HepG2 (cell line): Measurements from ENCODE around the gene CDC42EP1. TPM values are rescaled to one million over a fixed set of nuclear protein-coding genes. Genes with fewer than 3 reads are reported as not detected.

Experiments
- ADNP ChIP-seq: sonication (generic); formaldehyde crosslinking; IDR thresholded peaks from 2 replicates; pipeline ENCODE4 v1.4.0; 2020; ENCODE audit warnings: missing genetic modification reagents
- CHD4 ChIP-seq: fragments of 200-600 bp; sonication (generic); IDR thresholded peaks from 2 replicates; pipeline ENCODE4 v1.7.0; 2017; ENCODE audit warnings: mild to moderate bottlenecking, low read length, borderline replicate concordance
- ZHX2 ChIP-seq, 2 experiments: sonication (generic) in 1 of 2; formaldehyde crosslinking in 1 of 2; IDR thresholded peaks; 2 replicates each; pipeline versions ENCODE4 v1.6.1 to v1.9.0; 2014 to 2022; ENCODE audit warnings: antibody characterized with exemption in 1 of 2, borderline replicate concordance in 1 of 2, inconsistent platforms in 1 of 2, low read depth in 1 of 2, missing genetic modification reagents in 1 of 2
- polyA plus RNA-seq, 8 experiments: library from polyadenylated mRNA; depleted of rRNA in 3 of 8; stranded (reverse) in 7 of 8; unstranded in 1 of 8; fragments of >200 nt; fragmentation: Illumina TruSeq in 4 of 8; extraction: Trizol in 4 of 8; gene quantifications; 2 replicates each; pipeline versions ENCODE4 v1.2.1 to v1.2.3, GENCODE V29; 2011 to 2016; ENCODE audit warnings: low read depth in 4 of 8, missing spikeins in 1 of 8, mixed read lengths in 1 of 8; ENCODE audit not compliant: insufficient read depth in 1 of 8
- total RNA-seq, 5 experiments: library from RNA; depleted of rRNA; stranded (reverse); fragments of >200 nt; fragmentation: Illumina TruSeq; extraction: Trizol; gene quantifications; 2 replicates each; pipeline ENCODE4 v1.2.3, GENCODE V29; 2016; ENCODE audit warnings: low read depth in 1 of 5
- TF ChIP-seq, protein P1 (sequence below), 2 experiments: sonication (generic) in 1 of 2; formaldehyde crosslinking in 1 of 2; IDR thresholded peaks; 2 replicates each; pipeline versions ENCODE4 v1.4.0 to v1.6.1; 2018 to 2020; ENCODE audit warnings: missing genetic modification reagents in 2 of 2, borderline replicate concordance in 1 of 2, low read depth in 1 of 2, mild to moderate bottlenecking in 1 of 2, missing biosample characterization in 1 of 2

CDC42EP1 gene
- total and polyA plus RNA-seq, 2 of the 13 experiments (the other 11 are each of a cell fraction or from before 2014, with no cell fraction given): 17.1 to 29.5 TPM

- TF ChIP-seq, protein P1, sequence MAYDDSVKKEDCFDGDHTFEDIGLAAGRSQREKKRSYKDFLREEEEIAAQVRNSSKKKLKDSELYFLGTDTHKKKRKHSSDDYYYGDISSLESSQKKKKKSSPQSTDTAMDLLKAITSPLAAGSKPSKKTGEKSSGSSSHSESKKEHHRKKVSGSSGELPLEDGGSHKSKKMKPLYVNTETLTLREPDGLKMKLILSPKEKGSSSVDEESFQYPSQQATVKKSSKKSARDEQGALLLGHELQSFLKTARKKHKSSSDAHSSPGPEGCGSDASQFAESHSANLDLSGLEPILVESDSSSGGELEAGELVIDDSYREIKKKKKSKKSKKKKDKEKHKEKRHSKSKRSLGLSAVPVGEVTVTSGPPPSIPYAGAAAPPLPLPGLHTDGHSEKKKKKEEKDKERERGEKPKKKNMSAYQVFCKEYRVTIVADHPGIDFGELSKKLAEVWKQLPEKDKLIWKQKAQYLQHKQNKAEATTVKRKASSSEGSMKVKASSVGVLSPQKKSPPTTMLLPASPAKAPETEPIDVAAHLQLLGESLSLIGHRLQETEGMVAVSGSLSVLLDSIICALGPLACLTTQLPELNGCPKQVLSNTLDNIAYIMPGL (CRISPR knock-in tag; IDR thresholded peaks at IDR 0.05; ENCODE audit: borderline replicate concordance in 1 of 2, low read depth in 1 of 2): 0 out of 4 replicates have a peak, but pooled peaks of 1 of the 2 experiments have one; percentile 4
- TF ChIP-seq CHD4: peak; percentile 35; the same call in 1 of the 2 replicates
- peak; percentile 79; the same call in 1 of the 2 replicates for TF ChIP-seq ADNP (CRISPR knock-in tag)
- no peak for TF ChIP-seq ZHX2 (IDR thresholded peaks at IDR 0.05; ENCODE audit: low read depth)
- 0 out of 2 replicates have a peak, but pooled peaks have one; percentile 36 for TF ChIP-seq ZHX2 (CRISPR knock-in tag; IDR thresholded peaks at IDR 0.05; ENCODE audit: borderline replicate concordance)
Measured at GRCh38 chr22:37511395-37512104, 48.7 kb upstream of the CDC42EP1 start (continued).
